ENCODE results near the gene PITPNC1.

Gene PITPNC1

DNA sequence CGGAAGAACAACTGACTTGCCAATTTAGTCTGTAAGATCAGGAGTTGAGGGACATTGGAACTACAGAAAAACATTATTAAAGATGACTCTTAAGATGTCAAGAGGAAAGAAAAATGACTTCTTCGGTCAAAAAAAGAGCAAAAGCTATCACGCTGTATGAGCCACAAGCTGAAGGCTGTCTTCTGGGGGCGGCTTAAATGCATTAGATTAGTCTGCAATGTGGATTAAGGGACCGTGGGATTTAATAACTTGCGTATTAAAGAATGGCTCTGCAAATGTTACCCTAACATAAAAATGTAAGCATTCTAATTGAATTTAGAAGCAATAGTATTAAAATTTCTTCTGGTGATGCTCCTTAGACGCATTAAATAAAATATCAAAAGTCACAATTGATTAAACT lies 108.6 kb downstream of the PITPNC1 start:
- TF ChIP-seq ZFX (IDR thresholded peaks at IDR 0.05; ENCODE audit: borderline replicate concordance): no peak
- TF ChIP-seq, protein P1, sequence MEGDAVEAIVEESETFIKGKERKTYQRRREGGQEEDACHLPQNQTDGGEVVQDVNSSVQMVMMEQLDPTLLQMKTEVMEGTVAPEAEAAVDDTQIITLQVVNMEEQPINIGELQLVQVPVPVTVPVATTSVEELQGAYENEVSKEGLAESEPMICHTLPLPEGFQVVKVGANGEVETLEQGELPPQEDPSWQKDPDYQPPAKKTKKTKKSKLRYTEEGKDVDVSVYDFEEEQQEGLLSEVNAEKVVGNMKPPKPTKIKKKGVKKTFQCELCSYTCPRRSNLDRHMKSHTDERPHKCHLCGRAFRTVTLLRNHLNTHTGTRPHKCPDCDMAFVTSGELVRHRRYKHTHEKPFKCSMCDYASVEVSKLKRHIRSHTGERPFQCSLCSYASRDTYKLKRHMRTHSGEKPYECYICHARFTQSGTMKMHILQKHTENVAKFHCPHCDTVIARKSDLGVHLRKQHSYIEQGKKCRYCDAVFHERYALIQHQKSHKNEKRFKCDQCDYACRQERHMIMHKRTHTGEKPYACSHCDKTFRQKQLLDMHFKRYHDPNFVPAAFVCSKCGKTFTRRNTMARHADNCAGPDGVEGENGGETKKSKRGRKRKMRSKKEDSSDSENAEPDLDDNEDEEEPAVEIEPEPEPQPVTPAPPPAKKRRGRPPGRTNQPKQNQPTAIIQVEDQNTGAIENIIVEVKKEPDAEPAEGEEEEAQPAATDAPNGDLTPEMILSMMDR (IDR thresholded peaks at IDR 0.05): no peak
- no peak overlapping the region for H3K27ac ChIP-seq

DNA sequence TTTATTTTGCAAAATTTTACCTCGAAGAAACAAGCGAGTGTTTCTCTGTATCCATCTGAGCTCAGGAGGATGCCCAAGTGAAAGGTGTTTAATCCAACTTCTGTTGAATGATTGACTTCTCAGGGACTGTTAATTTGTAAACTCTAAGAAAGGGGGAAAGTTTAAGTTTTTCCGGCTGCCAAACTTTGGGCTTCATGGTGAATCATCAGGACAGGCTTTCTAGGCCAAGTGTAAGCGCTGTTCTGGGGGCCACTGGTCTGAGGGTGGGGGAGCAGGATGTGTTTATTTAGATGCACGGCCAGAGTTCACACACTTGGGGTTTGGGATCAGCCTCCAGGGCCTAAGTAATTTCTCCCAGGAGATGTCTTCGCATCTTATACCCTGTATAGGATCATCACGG lies 110.4 kb downstream of the PITPNC1 start:
- no peak overlapping the region for H3K27ac ChIP-seq
- TF ChIP-seq, protein P1 (IDR thresholded peaks at IDR 0.05): no peak
- no peak for TF ChIP-seq ZFX (IDR thresholded peaks at IDR 0.05; ENCODE audit: borderline replicate concordance)

DNA sequence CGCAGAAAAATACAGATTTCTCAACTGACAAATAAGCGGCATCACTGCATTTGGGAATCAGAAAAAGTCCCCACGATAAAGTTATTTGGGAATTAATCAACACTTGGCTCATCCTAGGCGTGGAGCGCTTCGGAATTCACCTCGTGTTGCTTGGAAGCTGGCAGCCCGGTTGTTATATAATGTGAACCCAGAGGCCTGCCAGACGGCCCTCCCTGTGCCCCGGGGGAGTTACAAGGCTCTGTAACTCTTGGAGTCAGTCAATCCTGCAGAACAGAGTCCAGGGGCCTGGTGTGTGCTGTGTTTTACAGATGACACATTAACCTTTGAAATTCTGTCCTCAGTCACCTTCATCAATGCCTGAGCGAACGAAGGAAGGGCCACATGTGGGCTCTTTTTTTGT lies 111.1 kb downstream of the PITPNC1 start:
- no peak overlapping the region for H3K27ac ChIP-seq
- TF ChIP-seq, protein P1 (IDR thresholded peaks at IDR 0.05): no peak
- no peak for TF ChIP-seq ZFX (IDR thresholded peaks at IDR 0.05; ENCODE audit: borderline replicate concordance)

DNA sequence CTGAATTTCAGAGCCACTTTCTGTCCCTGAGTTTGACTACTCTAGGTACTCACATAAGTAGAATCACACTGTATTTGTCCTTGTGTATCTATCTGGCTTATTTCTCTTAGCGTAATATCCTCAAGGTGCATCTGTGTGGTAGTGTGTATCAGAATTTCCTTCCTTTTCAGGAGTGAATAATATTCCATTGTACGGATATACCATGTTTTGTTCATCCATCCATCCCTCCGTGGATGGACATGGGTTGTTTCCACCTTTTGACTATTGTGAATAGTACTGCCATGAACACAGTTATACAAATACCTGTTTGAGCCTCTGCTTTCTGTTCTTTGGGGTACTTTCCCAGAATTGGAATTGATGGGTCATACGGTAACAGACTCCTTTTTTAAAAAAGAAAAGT lies 111.7 kb downstream of the PITPNC1 start:
- H3K27ac ChIP-seq: no peak overlapping the region
- TF ChIP-seq ZFX (IDR thresholded peaks at IDR 0.05; ENCODE audit: borderline replicate concordance): no peak
- TF ChIP-seq, protein P1 (IDR thresholded peaks at IDR 0.05): no peak

DNA sequence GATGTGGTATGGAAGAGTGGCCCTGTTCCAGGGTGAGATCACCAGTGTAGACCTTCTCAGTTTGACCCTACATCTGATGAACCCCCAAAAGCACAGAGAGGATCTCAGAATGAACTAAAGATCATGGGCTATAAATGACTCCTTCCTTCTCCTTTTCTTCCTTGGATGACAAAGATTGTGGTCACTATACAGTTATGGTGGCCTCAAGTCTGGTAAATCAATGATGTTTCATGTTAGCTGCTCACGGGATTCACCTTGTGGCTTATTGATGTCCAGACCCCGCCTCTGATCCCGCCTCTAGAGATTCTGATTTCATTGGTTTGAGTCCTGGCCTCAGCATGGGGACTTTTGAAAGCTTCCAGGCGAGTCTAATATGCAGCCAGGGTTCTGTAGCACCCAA lies 112.2 kb downstream of the PITPNC1 start:
- no peak for TF ChIP-seq ZFX (IDR thresholded peaks at IDR 0.05; ENCODE audit: borderline replicate concordance)
- TF ChIP-seq, protein P1 (IDR thresholded peaks at IDR 0.05): no peak
- no peak overlapping the region for H3K27ac ChIP-seq

DNA sequence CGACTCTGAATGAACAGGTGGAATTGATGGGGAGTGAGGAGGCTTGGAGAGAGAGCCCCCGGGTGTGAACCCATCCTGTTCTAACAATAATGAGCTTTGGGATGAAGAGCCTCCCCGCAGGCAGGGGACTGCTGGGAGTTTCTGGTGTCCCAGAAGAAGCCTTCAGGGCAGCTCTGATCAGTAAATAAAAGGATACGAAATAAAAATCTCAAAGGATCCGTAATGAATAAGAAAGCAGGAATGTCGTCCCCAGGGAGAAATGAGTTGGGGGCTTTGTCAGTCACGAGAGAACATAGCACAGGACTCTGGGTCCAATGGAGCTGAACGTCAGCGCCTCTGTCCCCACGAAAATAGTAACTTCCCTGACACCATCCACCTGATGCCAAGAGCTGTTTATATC lies 113.4 kb downstream of the PITPNC1 start:
- TF ChIP-seq ZFX (IDR thresholded peaks at IDR 0.05; ENCODE audit: borderline replicate concordance): no peak
- TF ChIP-seq, protein P1 (IDR thresholded peaks at IDR 0.05): no peak
- H3K27ac ChIP-seq: no peak overlapping the region

DNA sequence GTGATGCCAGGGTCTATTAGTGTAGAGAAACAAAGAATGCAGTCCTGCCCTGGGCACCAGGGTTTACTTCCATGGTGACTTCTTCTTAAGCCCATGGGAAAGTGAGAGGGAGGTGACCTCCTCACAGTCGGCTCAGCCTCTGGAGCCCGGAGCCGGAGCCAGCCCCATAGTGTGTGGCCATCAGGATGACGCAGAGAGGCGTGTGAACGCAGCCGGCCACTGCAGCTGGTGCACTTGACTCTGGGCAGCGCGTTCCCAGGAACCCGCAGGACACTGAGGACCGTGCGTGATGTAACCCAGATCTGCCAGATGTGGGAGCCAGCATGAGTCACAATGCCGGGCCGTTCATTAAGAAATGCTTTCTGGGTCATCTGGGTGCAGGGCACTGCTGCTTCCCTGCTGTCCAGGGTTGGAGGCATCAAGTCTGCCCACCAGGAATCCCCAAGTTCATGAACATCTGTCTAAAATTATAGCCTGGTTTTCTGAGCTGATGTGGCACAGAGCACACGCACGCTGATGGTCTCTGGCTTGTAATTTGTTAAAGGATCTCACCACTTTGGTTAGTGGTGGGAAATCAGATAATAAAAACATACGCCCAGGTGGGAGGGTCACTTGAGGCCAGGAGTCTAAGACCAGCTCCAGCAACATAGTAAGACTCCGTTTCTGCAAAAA lies 114.1 kb downstream of the PITPNC1 start:
- TF ChIP-seq, protein P1 (IDR thresholded peaks at IDR 0.05): no peak
- TF ChIP-seq ZFX (IDR thresholded peaks at IDR 0.05; ENCODE audit: borderline replicate concordance): no peak
- no peak overlapping the region for H3K27ac ChIP-seq
